ENCODE data around the gene RBMY1B.
"Not testable (repeated sequence)": the region's sequence is repeated elsewhere in the genome, so short reads cannot be mapped to it uniquely, and the experiment has no call there.

The RBMY1B gene

GRCh38 chrY:21511038-21511437, at the start of gene RBMY1B:
Gene RBMY1B (plus strand): TSS chrY:21511338. CDS start chrY:21513351, 2,013 bp downstream.
- DNase-seq (ENCODE audit: low read depth in 2 of 3, low spot score in 1 of 3) = not testable (repeated sequence)

- DNase-seq (ENCODE audit: low read depth in 2 of 3, low spot score in 1 of 3) = not testable (repeated sequence)
Measured at GRCh38 chrY:21462915-21463314, 48.2 kb upstream of the RBMY1B start.

GRCh38 chrY:21482967-21483366, 28.2 kb upstream of the RBMY1B start:
- DNase-seq (ENCODE audit: low read depth in 2 of 3, low spot score in 1 of 3) = no peak

- DNase-seq (ENCODE audit: low read depth in 2 of 3, low spot score in 1 of 3) = not testable (repeated sequence)
Measured at GRCh38 chrY:21534579-21534978, 23.4 kb downstream of the RBMY1B start, which contains the start of gene RBMY1A1. Gene RBMY1A1 (plus strand): TSS chrY:21534879. CDS start chrY:21536892, 2,013 bp downstream.

GRCh38 chrY:21559316-21559984, 48.3 kb downstream of the RBMY1B start:
- not testable (repeated sequence) for DNase-seq (ENCODE audit: low read depth in 2 of 3, low spot score in 1 of 3)

All from stimulated activated CD4-positive, alpha-beta T cell treated with anti-CD3 and anti-CD28 coated beads, Interleukin-12 subunit alpha, Interleukin-12 subunit beta, amount 100 ng/mL, for 48 hours (primary cell).